ELF-1 (cell line): ENCODE results near the gene SFT2D3.

Experiments used
- DNase-seq: peaks from one replicate; pipeline ENCODE4 v3.0.0-alpha.2; 2016; ENCODE audit warnings: low read depth, low spot score

SFT2D3 gene

DNA sequence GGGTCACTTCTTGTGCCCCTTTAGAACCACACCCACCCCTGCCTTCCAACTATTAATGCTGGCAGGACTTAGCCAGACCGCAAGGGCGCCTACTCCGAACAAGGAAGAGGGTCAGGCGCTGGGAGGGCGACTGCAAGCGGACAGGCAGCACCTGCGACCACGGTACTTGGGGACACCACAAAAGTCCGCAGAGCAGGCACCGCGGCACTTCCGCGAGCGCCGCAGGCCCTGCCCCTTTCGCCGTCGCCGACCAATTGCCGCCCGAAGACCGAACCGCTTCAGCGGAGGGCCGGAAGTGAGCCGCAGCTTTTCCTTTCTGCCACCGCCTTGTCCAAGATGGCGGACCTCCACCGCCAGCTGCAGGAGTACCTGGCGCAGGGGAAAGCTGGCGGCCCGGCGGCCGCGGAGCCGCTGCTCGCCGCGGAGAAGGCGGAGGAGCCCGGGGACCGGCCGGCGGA, at the start of gene SFT2D3:
TSS of gene SFT2D3 (plus strand) at position 305 of the 458 bp plus-strand sequence. CDS start at position 337, 32 bp downstream.
- DNase-seq, result peak; percentile 97

DNA sequence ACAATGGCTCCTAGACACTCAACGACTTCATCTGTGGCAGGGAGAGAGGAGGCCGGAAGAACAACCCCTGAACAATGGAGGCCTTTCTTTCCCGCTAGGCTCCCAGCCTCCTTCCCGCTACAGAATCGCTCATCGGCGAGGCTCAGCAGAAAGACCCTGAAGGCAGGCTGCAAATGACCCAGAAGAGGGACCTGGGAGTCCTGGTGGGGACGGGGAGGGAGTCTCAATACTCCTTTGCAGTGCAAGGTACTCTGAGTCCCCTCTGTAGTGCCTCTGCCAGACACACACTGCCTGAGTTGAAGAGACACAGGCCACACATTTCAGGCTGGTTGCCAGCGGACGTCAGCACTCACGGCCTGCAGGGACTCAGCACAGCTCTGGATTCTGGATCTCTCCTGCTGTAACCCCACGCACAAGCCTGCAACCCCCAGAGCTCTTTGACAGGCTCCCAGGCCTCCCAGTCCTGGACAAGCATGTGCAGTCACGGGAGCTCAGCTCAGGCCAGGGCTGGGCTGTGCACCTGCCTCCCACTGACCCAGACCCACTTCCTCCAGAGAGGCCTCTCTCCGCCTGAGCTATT, 49.2 kb upstream of the SFT2D3 start:
- peak; percentile 53 for DNase-seq

DNA sequence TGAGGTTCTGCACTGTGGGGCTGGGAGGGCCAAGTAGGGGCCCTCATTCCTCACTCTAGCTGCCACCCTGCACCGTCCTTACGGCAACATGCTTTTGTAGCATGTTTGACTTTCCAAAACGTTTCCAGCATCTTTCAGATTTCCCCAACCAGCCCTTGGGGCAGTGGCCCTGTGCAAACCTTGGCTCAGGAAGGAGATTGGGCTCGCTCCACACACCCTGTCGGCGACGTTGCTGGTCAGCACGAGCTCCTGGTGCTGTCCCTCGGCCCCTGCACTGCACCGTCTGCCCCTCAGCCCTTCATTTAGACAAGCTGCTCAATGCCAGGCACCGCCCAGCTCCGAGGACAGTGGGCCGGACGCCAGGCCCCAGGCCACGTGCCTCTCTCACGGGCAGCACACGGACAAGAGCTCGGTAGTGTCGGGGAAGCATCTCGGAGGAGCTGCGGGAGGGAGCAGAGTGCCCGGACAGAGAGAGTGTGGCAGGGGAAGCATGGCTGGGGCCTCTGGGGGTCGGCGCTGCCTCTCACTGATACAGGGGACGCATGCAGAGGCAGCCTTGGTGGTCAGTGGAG, 48.4 kb upstream of the SFT2D3 start:
- DNase-seq, result no peak

DNA sequence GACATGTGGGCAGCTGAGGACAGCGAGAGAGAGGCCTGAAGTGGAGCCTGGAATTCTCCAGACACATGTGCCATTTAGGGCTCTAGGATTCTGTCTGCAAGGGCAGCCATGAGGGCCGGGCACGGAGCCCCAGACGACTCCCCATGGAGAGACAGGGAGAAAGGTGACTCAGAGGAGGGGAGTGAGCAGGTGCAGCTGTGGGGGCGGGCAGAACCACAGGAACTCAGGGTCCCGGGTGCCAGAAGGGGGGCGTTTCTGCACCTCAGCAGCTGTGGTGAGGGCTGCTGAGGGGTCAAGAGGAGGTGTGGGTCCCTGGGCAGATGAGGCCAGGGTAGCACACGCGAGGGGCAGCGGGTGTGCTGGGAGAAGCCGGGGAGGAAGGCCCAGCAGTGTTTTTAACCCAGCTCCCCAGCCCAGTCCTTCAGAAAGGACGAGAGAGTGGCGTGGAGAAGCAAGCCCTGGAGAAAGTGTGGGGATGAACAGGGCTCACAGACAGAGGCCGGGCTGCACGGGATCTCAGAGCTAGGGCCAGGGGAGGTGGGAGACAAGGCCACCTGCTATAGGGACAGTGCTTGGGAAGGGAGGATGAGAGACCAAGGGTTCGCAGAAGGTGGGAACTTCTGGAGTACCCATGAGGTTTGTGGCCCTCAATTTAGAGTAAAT, 47.7 kb upstream of the SFT2D3 start:
- DNase-seq, result no peak

GRCh38 chr2:127654084-127654837, 47.0 kb upstream of the SFT2D3 start:
- DNase-seq, result no peak

DNA sequence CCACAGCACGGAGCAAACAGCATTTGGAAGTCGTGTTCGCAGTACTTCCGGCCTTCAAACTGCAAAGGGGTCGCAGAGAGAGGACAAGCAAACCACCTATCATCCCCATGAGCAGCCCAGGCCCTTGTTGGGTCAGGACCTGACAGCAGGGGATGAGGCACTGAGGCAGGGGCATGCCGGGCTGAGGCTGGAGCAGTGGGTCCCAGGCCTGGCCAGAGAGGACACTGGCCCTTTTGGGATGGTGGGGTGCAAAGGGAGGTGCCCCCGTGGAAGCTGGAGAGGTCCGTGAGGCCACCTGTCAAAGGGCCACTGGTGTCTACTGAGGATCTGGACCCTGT, 46.5 kb upstream of the SFT2D3 start:
- no peak for DNase-seq

GRCh38 chr2:127655209-127656073, 45.9 kb upstream of the SFT2D3 start:
- DNase-seq, result no peak

- DNase-seq, result no peak
These were observed 44.6 kb upstream of the SFT2D3 start for GRCh38 chr2:127656569-127657231.

GRCh38 chr2:127657232-127657595, 44.1 kb upstream of the SFT2D3 start:
- no peak for DNase-seq

DNA sequence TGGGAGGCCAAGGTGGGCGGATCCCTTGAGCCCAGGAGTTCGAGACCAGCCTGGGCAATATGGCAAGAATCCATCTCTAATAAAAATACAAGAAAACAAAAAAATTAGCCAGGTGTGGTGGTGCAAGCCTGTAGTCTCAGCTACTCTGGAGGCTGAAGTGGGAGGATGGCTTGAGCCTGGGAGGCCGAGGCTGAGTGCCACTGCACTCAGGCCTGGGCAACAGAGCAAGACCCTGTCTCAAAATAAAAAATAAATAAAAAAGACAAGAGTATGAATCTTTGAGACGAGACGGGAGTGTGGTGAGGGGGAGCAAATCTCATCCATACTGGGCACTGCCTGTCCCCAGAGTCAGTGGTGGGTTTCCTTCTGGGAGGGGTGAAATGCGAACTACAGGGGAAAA, 43.2 kb upstream of the SFT2D3 start:
- no peak for DNase-seq

DNA sequence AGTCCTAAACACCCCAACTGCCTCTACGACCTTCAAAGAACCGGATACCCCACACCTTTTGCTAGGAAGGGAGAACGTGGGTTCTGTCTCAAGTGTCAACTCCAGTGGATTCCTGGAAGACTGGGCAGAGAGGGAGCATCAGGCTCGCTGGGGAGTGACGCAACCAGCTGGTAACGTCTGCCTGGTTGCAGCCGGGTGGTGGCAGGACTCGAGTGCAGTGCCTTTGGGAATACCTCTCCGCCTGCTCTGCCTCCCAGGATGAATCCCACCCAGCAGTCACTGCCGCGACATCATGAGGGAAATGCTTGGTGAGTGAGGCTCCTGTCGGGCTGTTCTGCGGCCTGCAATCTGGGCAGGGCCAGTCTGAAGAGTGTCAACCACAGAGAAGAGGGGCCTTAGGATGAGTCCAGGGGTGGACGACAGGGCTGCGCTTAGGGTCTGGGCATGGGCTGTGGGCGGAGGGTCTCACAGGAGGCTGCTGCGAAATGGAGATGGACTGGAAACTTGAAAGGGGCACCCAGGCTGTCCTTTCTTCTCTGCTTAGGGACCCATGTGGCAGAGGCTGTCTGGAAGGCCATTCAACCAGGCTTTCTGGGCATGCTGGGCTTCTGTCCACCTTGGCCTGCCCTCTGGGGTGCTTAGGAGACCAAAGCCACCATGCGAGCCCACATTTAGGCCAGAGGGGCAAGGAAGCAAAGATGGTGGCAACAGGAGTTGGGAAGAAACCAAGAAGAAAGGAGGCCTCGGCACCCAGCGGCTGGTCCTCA, 42.5 kb upstream of the SFT2D3 start:
- no peak for DNase-seq

DNA sequence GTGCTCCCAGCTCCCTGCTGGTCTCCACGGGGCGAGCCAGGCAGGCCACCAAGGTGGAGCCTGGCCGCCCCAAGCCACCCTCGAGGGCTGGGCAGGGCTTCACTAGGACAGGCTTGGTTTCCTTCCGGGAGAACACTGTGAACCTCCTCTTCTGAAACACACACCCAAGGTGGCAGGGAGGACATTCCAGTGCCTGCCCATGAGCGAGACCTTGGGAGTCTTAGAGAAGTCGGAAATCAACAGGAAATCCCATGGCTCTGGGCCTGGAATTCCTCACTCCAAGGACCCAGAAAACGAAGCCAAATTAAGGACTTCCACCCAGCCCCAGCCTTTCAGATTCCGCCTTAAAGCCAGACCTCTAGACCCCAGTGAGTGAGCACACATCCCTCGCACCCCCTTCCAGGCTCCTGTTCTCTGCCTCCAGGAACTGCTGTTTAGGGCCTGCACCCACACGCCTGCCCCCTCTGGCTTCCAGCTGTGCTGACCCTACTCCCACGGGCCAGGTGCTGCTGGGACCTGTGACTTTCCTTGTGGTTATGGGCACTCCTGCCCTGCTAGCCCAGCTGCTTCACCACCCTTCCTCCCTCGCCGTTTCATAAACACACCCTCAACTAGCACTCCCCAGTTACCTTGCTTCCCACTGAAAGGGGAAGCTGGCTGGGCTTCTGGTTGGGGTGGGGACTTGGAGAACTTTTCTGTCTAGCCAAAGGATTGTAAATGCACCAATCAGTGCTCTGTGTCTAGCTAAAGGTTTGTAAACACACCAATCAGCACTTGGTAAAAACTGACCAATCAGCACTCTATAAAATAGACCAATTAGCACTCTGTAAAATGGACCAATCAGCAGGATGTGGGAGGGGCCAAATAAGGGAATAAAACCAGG, 41.6 kb upstream of the SFT2D3 start:
- DNase-seq, result no peak

DNA sequence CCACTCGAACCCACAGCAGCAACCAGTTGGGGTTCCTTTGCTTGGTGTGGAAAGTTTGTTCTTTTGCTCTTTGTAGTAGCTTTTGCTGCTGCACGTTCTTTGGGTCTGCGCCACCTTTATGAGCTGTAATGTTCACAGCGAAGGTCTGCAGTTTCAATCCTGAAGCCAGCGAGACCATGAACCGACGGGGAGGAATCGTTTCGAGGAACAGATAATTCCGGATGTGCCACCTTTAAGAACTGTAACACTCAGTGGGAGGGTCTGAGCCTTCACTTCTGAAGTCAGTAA, 41.1 kb upstream of the SFT2D3 start:
- DNase-seq, result no peak

DNA sequence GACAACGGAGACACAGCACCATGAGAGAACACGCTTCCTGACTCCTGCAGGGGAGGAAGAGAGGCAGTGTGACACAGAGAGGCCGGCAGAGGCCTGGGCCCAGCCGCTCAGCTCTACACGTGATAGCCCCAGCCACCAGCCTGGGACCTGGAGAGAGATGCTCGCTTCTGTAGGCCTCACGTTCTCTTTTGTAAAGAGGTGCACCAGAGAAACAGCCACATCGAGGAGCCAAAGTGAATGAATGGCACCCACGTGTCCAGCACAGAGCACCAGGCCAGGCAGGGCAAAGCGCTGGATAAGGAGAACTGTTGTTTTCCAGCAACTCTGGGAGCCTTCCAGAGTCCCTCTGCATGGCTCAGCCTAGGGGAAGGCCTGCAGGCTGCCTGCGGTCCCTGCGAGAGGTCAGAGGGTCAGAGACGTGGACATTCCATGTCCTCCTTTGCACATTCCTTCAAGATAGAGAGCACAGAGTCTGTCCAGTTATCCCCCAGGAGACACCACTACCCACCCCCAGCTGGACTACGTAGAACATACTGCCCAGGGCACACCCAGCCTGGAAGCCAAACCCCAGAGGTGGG, 40.1 kb upstream of the SFT2D3 start:
- peak; percentile 79 for DNase-seq

DNA sequence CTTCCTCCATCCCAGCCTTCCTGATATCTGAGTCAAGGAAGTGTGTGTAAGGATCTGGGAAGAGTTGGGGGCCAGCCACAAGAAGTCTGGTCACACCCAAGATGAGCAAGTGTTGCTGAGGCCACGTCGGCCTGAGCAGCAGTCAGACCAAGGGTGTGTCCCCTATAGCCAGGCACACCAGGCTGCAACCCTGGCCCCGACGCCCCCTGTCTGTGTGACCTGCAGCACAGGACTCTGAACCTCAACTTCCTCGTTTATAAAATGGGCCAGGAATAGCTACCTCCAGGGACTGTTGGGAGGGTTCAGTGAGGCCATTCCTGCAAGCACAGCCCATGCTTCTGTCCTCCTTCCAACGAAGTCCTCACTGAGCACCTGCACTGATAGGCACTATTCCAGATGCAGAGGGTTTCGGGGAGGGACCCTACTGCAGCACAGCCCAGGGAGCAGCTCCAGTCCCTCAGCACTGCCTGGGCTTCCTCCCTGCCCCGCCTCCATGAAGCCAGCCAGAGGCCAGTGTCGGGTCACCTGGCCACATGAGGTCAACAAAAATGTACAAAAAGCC, 39.3 kb upstream of the SFT2D3 start:
- no peak for DNase-seq

- DNase-seq, result no peak
These were observed 38.2 kb upstream of the SFT2D3 start for GRCh38 chr2:127662937-127663565.

- no peak for DNase-seq
These were observed 37.7 kb upstream of the SFT2D3 start for GRCh38 chr2:127663566-127664064.
